HUES48 (cell line): ENCODE measurements around the gene RUNX2.

Experiments used
- H3K27ac ChIP-seq: one replicate; pipeline ENCODE4 v1.7.0; 2013; ENCODE audit warnings: low read depth, low read length, inconsistent platforms
- H3K27me3 ChIP-seq: 2 replicates; pipeline ENCODE4 v1.6.1; 2013; ENCODE audit warnings: mild to moderate bottlenecking, low read length; ENCODE audit not compliant: control insufficient read depth, insufficient read depth
- H3K36me3 ChIP-seq: 2 replicates; pipeline ENCODE4 v1.6.1; 2013; ENCODE audit warnings: low read length; ENCODE audit not compliant: control insufficient read depth, insufficient read depth
- H3K4me1 ChIP-seq: 2 replicates; pipeline ENCODE4 v1.6.1; 2013; ENCODE audit warnings: mild to moderate bottlenecking, low read length; ENCODE audit not compliant: control insufficient read depth, insufficient read depth
- H3K4me3 ChIP-seq: 2 replicates; pipeline ENCODE4 v1.5.1; 2013; ENCODE audit warnings: mild to moderate bottlenecking, low read depth, low read length
- H3K9ac ChIP-seq: 2 replicates; pipeline ENCODE4 v1.6.1; 2013; ENCODE audit warnings: mild to moderate bottlenecking, low read depth, low read length, moderate library complexity
- H3K9me3 ChIP-seq: 2 replicates; pipeline ENCODE4 v1.6.1; 2013; ENCODE audit warnings: low read length; ENCODE audit not compliant: control insufficient read depth, insufficient read depth

RUNX2 gene

GRCh38 chr6:45522486-45522885 lies 194.4 kb downstream of the RUNX2 start:
- Histone ChIP-seq H3K4me3 (no peak overlapping the region), H3K9ac (no peak overlapping the region), H3K4me1 (peaks cover 31% of the 10 kb centered on the region), H3K9me3 (no peaks in the 10 kb centered on the region), H3K27me3 (no peaks in the 10 kb centered on the region), H3K36me3 (no peaks in the 10 kb centered on the region), H3K27ac (no peak overlapping the region)

- no peaks in the 10 kb centered on the region for H3K9me3 ChIP-seq
- H3K9ac ChIP-seq, result no peak overlapping the region
- no peaks in the 10 kb centered on the region for H3K27me3 ChIP-seq
- peaks cover 6% of the 10 kb centered on the region for H3K4me1 ChIP-seq
- H3K4me3 ChIP-seq, result no peak overlapping the region
- no peak overlapping the region for H3K27ac ChIP-seq
- no peaks in the 10 kb centered on the region for H3K36me3 ChIP-seq
Observed at GRCh38 chr6:45527210-45527609, 199.1 kb downstream of the RUNX2 start.

GRCh38 chr6:45531999-45532595 lies 204.0 kb downstream of the RUNX2 start:
- H3K4me3 ChIP-seq, result no peak overlapping the region
- no peak overlapping the region for H3K9ac ChIP-seq
- no peaks in the 10 kb centered on the region for H3K9me3 ChIP-seq
- peaks cover 4% of the 10 kb centered on the region; the same call in 1 of the 2 replicates for H3K4me1 ChIP-seq
- no peaks in the 10 kb centered on the region for H3K27me3 ChIP-seq
- no peak overlapping the region for H3K27ac ChIP-seq
- no peaks in the 10 kb centered on the region for H3K36me3 ChIP-seq

GRCh38 chr6:45532721-45533210 lies 204.6 kb downstream of the RUNX2 start:
- H3K4me1 ChIP-seq, result peaks cover 4% of the 10 kb centered on the region; the same call in 1 of the 2 replicates
- H3K27me3 ChIP-seq, result no peaks in the 10 kb centered on the region
- H3K27ac ChIP-seq, result no peak overlapping the region
- H3K4me3 ChIP-seq, result no peak overlapping the region
- H3K9me3 ChIP-seq, result no peaks in the 10 kb centered on the region
- H3K36me3 ChIP-seq, result no peaks in the 10 kb centered on the region
- H3K9ac ChIP-seq, result no peak overlapping the region

- Histone ChIP-seq H3K27me3 (no peaks in the 10 kb centered on the region), H3K4me1 (peaks cover 5% of the 10 kb centered on the region), H3K36me3 (no peaks in the 10 kb centered on the region), H3K9me3 (no peaks in the 10 kb centered on the region), H3K4me3 (no peak overlapping the region), H3K27ac (no peak overlapping the region), H3K9ac (no peak overlapping the region)
Observed at GRCh38 chr6:45533386-45533785, 205.3 kb downstream of the RUNX2 start.

GRCh38 chr6:45535933-45536332 lies 207.8 kb downstream of the RUNX2 start:
- Histone ChIP-seq H3K36me3 (no peaks in the 10 kb centered on the region), H3K4me1 (peaks cover 7% of the 10 kb centered on the region), H3K27ac (no peak overlapping the region), H3K27me3 (no peaks in the 10 kb centered on the region), H3K9ac (no peak overlapping the region), H3K4me3 (no peak overlapping the region), H3K9me3 (no peaks in the 10 kb centered on the region)

- Histone ChIP-seq H3K4me1 (peaks cover 7% of the 10 kb centered on the region), H3K27ac (no peak overlapping the region), H3K27me3 (no peaks in the 10 kb centered on the region), H3K9me3 (no peaks in the 10 kb centered on the region), H3K36me3 (no peaks in the 10 kb centered on the region), H3K9ac (no peak overlapping the region), H3K4me3 (no peak overlapping the region)
Observed at GRCh38 chr6:45537539-45537938, 209.4 kb downstream of the RUNX2 start.

- Histone ChIP-seq H3K27me3 (no peaks in the 10 kb centered on the region), H3K9ac (no peak overlapping the region), H3K4me1 (peaks cover 7% of the 10 kb centered on the region), H3K36me3 (no peaks in the 10 kb centered on the region), H3K9me3 (no peaks in the 10 kb centered on the region), H3K4me3 (no peak overlapping the region), H3K27ac (no peak overlapping the region)
Observed at GRCh38 chr6:45538641-45539547, 210.8 kb downstream of the RUNX2 start.

- Histone ChIP-seq H3K27ac (no peak overlapping the region), H3K4me1 (peaks cover 3% of the 10 kb centered on the region; the same call in 1 of the 2 replicates), H3K36me3 (no peaks in the 10 kb centered on the region)
Observed at GRCh38 chr6:45540375-45540920, 212.3 kb downstream of the RUNX2 start.

GRCh38 chr6:45541934-45542333 lies 213.8 kb downstream of the RUNX2 start:
- Histone ChIP-seq H3K27ac (no peak overlapping the region), H3K9ac (no peak overlapping the region), H3K9me3 (no peaks in the 10 kb centered on the region), H3K4me3 (no peak overlapping the region), H3K4me1 (peaks cover 3% of the 10 kb centered on the region; the same call in 1 of the 2 replicates), H3K27me3 (no peaks in the 10 kb centered on the region), H3K36me3 (no peaks in the 10 kb centered on the region)

More at GRCh38 chr6:45540375-45540920, 212.3 kb downstream of the RUNX2 start:
- Histone ChIP-seq H3K9ac (no peak overlapping the region), H3K4me3 (no peak overlapping the region), H3K9me3 (no peaks in the 10 kb centered on the region), H3K27me3 (no peaks in the 10 kb centered on the region)
